HCT116 (cell line): Measurements from ENCODE around the gene KISS1R. TPM values are rescaled to one million over a fixed set of nuclear protein-coding genes. Genes with fewer than 3 reads are reported as not detected.

Source experiments
- ATAC-seq: fragments of 200-7000 bp; cut with Tn5 transposase; 2 replicates; pipeline ENCODE4 v1.9.1; 2020; ENCODE audit warnings: mild to moderate bottlenecking, moderate library complexity
- BruUV-seq: library from RNA; stranded (reverse); fragments of 400-500 nt; replicated peaks from 2 replicates; lab custom pipeline; 2021; lab: Mats Ljungman, UMichigan
- CTCF ChIA-PET: fragments of 300-600 bp; sonication (Branson Sonifier 250); formaldehyde crosslinking; loops from one replicate; lab custom pipeline; 2021; ENCODE audit warnings: antibody characterized with exemption; lab: Charles Lee
- POLR2A ChIA-PET: fragments of 300-600, 350-600 bp; sonication (Branson Sonifier 250); formaldehyde crosslinking; loops from one replicate; lab custom pipeline; 2021; ENCODE audit warnings: antibody characterized with exemption; lab: Charles Lee
- RAD21 ChIA-PET, 2 experiments: fragments of 300-600 bp; sonication (Branson Sonifier 250); formaldehyde crosslinking; loops; one replicate each; lab custom pipeline; 2023; ENCODE audit warnings: low total read pairs in 2 of 2; ENCODE audit not compliant: uncharacterized antibody in 2 of 2, unreplicated experiment in 2 of 2, low non-redundant PET in 1 of 2; lab: Charles Lee
- DNase-seq: peaks from one replicate; pipeline ENCODE4 v3.0.0-alpha.2; 2010; ENCODE audit warnings: low read depth, low spot score
- H2AFZ ChIP-seq: fragments of 200-600 bp; shearing (Covaris generic), sonication (generic); 2 replicates; pipeline ENCODE4 v1.6.1; 2017; ENCODE audit warnings: low read depth, mixed run types, mixed read lengths, antibody characterized with exemption, low read length; ENCODE audit not compliant: poor library complexity, severe bottlenecking
- H3K27ac ChIP-seq: 2 replicates; pipeline ENCODE4 v1.5.1; 2012; ENCODE audit warnings: low read depth, low read length
- H3K27me3 ChIP-seq: fragments of 200-600 bp; sonication (generic); 2 replicates; pipeline ENCODE4 v1.6.1; 2016; ENCODE audit warnings: mixed run types, low read length, mixed read lengths; ENCODE audit not compliant: insufficient read depth
- H3K36me3 ChIP-seq, 2 experiments: fragments of 200-500 bp in 1 of 2; fragments of 200-600 bp in 1 of 2; sonication (Bioruptor generic) in 1 of 2; sonication (generic) in 1 of 2; 2 replicates each; pipeline versions ENCODE4 v1.5.1 to v1.6.1; 2014 to 2016; ENCODE audit warnings: low read length in 2 of 2, inconsistent platforms in 1 of 2, mixed read lengths in 1 of 2, mixed run types in 1 of 2; ENCODE audit not compliant: insufficient read depth in 2 of 2, control insufficient read depth in 1 of 2
- H3K4me1 ChIP-seq, 2 experiments: fragments of 200-600 bp in 1 of 2; sonication (generic) in 1 of 2; 2 replicates each; pipeline versions ENCODE4 v1.5.1 to v1.6.1; 2012 to 2017; ENCODE audit warnings: low read length in 2 of 2, inconsistent platforms in 1 of 2, mild to moderate bottlenecking in 1 of 2, mixed read lengths in 1 of 2, mixed run types in 1 of 2, moderate library complexity in 1 of 2; ENCODE audit not compliant: insufficient read depth in 2 of 2, control insufficient read depth in 1 of 2
- H3K4me2 ChIP-seq: fragments of 200-600 bp; sonication (generic); 2 replicates; pipeline ENCODE4 v1.6.1; 2017; ENCODE audit warnings: mixed run types, low read length, mixed read lengths
- H3K4me3 ChIP-seq, 2 experiments: fragments of 200-600 bp in 1 of 2; sonication (generic) in 1 of 2; replicated peaks in 1 of 2; 2 replicates each; pipeline ENCODE4 v1.5.1; 2011 to 2016; ENCODE audit warnings: low read length in 2 of 2, control low read depth in 1 of 2, low read depth in 1 of 2, mild to moderate bottlenecking in 1 of 2, mixed read lengths in 1 of 2, mixed run types in 1 of 2
- H3K79me2 ChIP-seq: fragments of 200-600 bp; sonication (generic); 2 replicates; pipeline ENCODE4 v1.6.1; 2017; ENCODE audit warnings: mild to moderate bottlenecking, mixed run types, low read length, moderate library complexity, mixed read lengths; ENCODE audit not compliant: insufficient read depth
- H3K9ac ChIP-seq: fragments of 200-600 bp; sonication (generic); 2 replicates; pipeline ENCODE4 v1.6.1; 2016; ENCODE audit warnings: low read length, mixed read lengths
- H3K9me2 ChIP-seq: fragments of 200-600 bp; sonication (generic), shearing (Covaris generic); 2 replicates; pipeline ENCODE4 v1.6.1; 2017; ENCODE audit warnings: mixed run types, mild to moderate bottlenecking, moderate library complexity; ENCODE audit not compliant: insufficient read depth
- H3K9me3 ChIP-seq, 2 experiments: fragments of 200-500 bp in 1 of 2; fragments of 200-600 bp in 1 of 2; sonication (Bioruptor generic) in 1 of 2; sonication (generic) in 1 of 2; 2 replicates each; pipeline ENCODE4 v1.6.1; 2014 to 2017; ENCODE audit warnings: low read length in 2 of 2, mixed read lengths in 2 of 2, inconsistent platforms in 1 of 2, low read depth in 1 of 2, mild to moderate bottlenecking in 1 of 2, mixed run types in 1 of 2, moderate library complexity in 1 of 2; ENCODE audit not compliant: control insufficient read depth in 1 of 2, insufficient read depth in 1 of 2
- H4K20me1 ChIP-seq: fragments of 200-600 bp; sonication (generic), shearing (Covaris generic); 2 replicates; pipeline ENCODE4 v1.6.1; 2017; ENCODE audit warnings: mixed run types, mild to moderate bottlenecking, moderate library complexity; ENCODE audit not compliant: insufficient read depth
- CBX3 ChIP-seq: IDR thresholded peaks from 2 replicates; pipeline ENCODE4 v1.6.1; 2012; ENCODE audit warnings: low read depth
- CTCF ChIP-seq, 3 experiments: fragments of 200-600 bp in 1 of 3; sonication (generic) in 1 of 3; IDR thresholded peaks in 2 of 3; conservative IDR thresholded peaks in 1 of 3; 2 replicates each; pipeline ENCODE4 v1.5.1; 2012 to 2017; ENCODE audit warnings: low read depth in 2 of 3, low read length in 2 of 3, antibody characterized with exemption in 1 of 3, borderline replicate concordance in 1 of 3, control low read depth in 1 of 3, mild to moderate bottlenecking in 1 of 3, mixed read lengths in 1 of 3, mixed run types in 1 of 3, moderate library complexity in 1 of 3; ENCODE audit not compliant: insufficient read depth in 1 of 3
- EGR1 ChIP-seq: IDR thresholded peaks from 2 replicates; pipeline ENCODE4 v1.6.1; 2012; ENCODE audit warnings: low read depth
- FOSL1 ChIP-seq: IDR thresholded peaks from 2 replicates; pipeline ENCODE4 v1.6.1; 2012; ENCODE audit warnings: low read depth
- MAX ChIP-seq: IDR thresholded peaks from 2 replicates; pipeline ENCODE4 v1.6.1; 2012
- SIN3A ChIP-seq: IDR thresholded peaks from 2 replicates; pipeline ENCODE4 v1.6.1; 2012; ENCODE audit warnings: low read depth
- SRF ChIP-seq: IDR thresholded peaks from 2 replicates; pipeline ENCODE4 v1.6.1; 2012; ENCODE audit warnings: low read depth
- TCF7L2 ChIP-seq: IDR thresholded peaks from 2 replicates; pipeline ENCODE4 v1.7.0; 2011; ENCODE audit warnings: borderline replicate concordance, inconsistent platforms; ENCODE audit not compliant: insufficient read depth, insufficient read length; ENCODE audit errors: extremely low read depth
- ZFX ChIP-seq: fragments of 450-650 bp; IDR thresholded peaks from 2 replicates; pipeline ENCODE4 v1.6.1; 2017
- ZNF274 ChIP-seq: fragments of 200-500 bp; sonication (Bioruptor generic); IDR thresholded peaks from 2 replicates; pipeline ENCODE4 v1.6.1; 2014; ENCODE audit warnings: mild to moderate bottlenecking, low read depth, low read length, inconsistent platforms
- intact Hi-C: fragments of 100-400 bp; cut with micrococcal nuclease; formaldehyde crosslinking; loops from 2 replicates; pipeline ENCODE4 v1.10.0; 2022
- total RNA-seq: library from RNA; stranded (reverse); gene quantifications from one replicate; pipeline ENCODE4 v1.2.1, GENCODE V29; 2021; ENCODE audit not compliant: unreplicated experiment

KISS1R gene
- total RNA-seq, 1 experiment from 2014 or later: 5.9 TPM

GRCh38 chr19:906480-906879 lies 10.7 kb upstream of the KISS1R start:
- RAD21 ChIA-PET: no interaction called here
- Histone ChIP-seq H3K4me3 (no peak overlapping the region), H3K27ac (no peak overlapping the region), H3K9me2 (no peaks in the 10 kb centered on the region), H3K79me2 (peaks cover 67% of the 10 kb centered on the region), H3K27me3 (no peaks in the 10 kb centered on the region), H3K9me3 (no peaks in the 10 kb centered on the region), H3K36me3 (no peaks in the 10 kb centered on the region; a peak in 1 of 4 replicates), H2AFZ (no peak overlapping the region), H3K4me2 (no peak overlapping the region), H3K4me1 (peaks cover 22 to 34% of the 10 kb centered on the region in 2 experiments), H3K9ac (no peak overlapping the region), H4K20me1 (peaks cover 4% of the 10 kb centered on the region; the same call in 1 of the 2 replicates)
- CTCF ChIA-PET: no interaction called here
- no peak for TF ChIP-seq MAX
- no peak for TF ChIP-seq SRF
- no peak for TF ChIP-seq CBX3
- no peak for TF ChIP-seq FOSL1
- no peak for TF ChIP-seq SIN3A
- no peak for TF ChIP-seq EGR1
- no peak for TF ChIP-seq CTCF (IDR thresholded peaks at IDR 0.05 in 2 of 3, conservative IDR thresholded peaks at IDR 0.05 in 1 of 3; ENCODE audit: borderline replicate concordance in 1 of 3, insufficient read depth in 1 of 3, low read depth in 2 of 3, low read length in 2 of 3)
- no peak for TF ChIP-seq ZNF274
- no peak for TF ChIP-seq ZFX
- no peak for TF ChIP-seq TCF7L2
- no peak for DNase-seq
- BruUV-seq: no TSS peak
- no peak for ATAC-seq
- POLR2A ChIA-PET: interaction anchor here (0.7 kb wide), 1 partner anchor 63 kb away, joined by 3 read pairs; no protein-coding TSS in a partner anchor
- intact Hi-C loops: no loop called here
